ENCODE data around the gene SFXN5.
A peak's percentile ranks its signal among the peaks of the same experiment; 100 is the strongest.

SFXN5 gene

DNA sequence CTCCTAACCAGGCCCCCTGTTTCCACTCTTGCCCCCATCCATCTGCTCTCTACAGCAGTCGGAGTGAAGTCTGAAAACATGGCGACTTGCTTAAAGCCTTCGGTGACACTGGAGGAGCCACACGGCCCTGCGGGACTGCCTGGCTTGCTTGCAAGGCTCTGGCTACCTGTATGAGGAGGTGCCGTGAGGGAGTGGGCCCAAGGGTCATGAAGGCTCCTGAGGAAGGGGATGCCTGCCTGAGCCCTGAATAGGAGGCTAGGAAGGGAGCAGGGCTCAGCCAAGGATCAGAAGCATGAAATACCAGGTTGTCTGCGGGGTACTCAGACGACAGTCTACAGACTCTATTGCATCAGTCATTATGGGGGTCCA is 78.8 kb downstream of the SFXN5 start:
- DNase-seq, result no peak

DNA sequence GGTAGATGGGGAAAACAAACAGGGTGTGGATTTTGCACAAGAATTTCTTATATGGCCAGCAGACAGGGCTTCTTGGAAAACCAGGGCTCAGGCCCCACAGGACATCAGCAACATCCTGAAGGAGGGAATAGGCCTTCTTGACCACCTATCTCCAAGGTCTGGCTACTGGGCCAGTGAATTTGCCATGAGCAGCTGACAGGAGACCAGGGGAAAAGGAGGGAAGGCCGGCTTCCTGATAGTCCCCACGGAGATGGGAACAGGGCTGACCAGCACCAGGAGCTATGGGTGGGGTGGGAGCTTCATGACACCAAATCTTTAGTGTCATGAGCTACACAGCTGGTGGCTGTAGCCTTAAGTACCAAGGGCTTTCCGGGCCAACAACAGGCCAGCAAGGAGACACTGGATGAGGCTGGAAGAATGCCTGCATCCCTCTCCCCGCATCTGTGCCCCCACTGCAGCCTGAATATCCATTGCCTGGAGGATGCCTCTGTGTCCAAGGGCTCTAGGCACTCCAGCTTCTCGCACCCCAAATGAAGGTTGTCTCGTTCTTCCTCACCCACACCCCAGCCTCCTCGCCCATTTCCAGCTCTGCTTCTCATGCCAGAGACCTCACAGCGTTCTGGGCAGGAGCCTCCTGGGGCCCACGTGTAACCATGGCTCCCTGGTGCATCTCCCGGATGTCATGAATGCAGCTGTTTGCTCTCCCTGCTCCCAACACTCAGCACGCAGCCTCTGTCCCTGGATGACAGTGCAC is 79.4 kb downstream of the SFXN5 start:
- DNase-seq, result no peak

DNA sequence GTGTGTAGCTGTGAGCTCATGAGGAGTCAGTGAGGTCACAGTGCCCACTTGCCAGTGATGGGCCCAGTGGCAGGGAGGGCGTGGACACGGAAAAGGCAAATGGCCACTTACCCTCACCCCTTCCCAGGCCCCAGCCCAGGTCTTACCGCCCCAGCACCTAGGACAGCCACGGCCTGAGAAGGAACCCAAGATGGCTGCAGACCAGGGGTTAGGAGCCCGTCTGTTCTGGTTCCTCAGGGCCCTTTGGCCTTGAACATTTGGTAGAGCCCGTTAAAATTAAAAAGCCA is 80.1 kb downstream of the SFXN5 start:
- DNase-seq, result no peak

DNA sequence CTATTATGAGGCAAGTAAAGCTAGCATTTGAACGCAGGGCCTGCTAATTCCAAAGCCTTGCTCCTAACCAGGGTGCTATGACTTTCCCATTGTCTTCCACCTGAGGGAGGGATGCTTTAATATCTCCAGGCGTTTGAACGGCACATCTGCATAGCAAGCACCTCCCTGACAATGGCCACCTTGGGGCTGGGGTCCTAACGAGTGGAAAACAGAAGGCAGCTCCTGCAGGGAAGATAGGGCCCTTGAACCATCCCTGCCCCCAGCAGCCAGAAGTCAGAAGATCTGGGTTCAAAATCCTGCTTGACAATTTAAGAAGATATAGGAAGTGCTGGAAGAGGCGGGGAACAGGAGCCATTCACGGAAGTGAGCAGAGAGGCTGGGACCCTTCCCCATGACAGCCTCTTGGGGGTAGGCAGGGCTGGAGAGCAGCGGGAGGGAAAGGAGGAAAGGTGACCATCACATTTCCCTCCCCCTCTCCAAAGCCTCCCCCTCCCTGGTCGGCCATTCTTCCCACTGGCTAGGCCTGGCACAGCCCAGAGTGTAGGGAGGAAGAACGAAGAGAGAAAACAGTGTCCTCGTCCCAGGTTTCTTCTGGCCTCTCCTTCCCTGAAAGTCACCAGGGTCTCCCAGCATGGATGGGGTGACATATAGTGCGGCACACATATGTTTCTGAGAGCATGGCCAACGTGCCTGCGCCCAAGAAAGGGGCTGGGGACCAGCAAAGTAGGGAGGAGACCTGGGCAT is 80.6 kb downstream of the SFXN5 start:
- DNase-seq, result no peak

GRCh38 chr2:72989770-72990556 is 81.5 kb downstream of the SFXN5 start:
- DNase-seq, result no peak

- DNase-seq, result no peak
Observed at GRCh38 chr2:72988726-72989273, 82.7 kb downstream of the SFXN5 start.

GRCh38 chr2:72988041-72988440 is 83.5 kb downstream of the SFXN5 start:
- DNase-seq, result no peak

GRCh38 chr2:72985891-72986683 is 85.4 kb downstream of the SFXN5 start:
- no peak for DNase-seq

- DNase-seq, result no peak
Observed at GRCh38 chr2:72985136-72985535, 86.4 kb downstream of the SFXN5 start.

GRCh38 chr2:72984172-72984671 is 87.3 kb downstream of the SFXN5 start:
- peak; percentile 13 to 54 for DNase-seq

DNA sequence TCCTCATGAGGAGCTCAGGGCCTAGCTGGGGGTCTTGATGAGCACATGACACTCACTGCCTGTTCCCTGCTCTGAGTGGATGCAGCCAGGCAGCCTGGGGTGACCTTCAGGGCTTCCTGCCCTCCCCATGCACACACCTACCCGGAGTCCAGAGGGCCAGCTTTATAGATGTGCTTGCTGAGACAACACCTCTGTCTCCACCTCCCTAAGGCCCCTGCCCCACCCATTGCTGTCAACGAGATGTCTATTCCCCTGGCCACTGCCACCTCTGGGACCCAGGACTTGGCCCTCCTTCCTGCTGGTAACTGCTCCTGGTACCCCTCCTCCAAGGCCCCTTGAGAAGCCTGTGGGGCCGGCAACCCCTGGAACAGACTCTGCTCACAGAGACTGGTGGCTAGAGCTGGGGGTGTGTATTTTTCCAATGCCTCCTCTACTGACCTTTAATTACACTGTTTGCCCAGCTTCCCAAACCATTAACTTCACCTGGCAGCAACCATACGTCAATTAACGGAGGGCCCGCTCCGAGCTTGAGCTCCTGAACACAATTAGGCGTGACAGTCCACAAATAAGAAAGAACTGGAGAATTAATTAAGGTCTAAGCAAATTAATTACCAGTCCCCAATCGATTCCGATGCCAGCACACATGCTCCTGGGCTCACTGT is 87.9 kb downstream of the SFXN5 start:
- peak; percentile 23 to 55 for DNase-seq

- DNase-seq, result no peak
Observed at GRCh38 chr2:72982781-72983499, 88.6 kb downstream of the SFXN5 start.

DNA sequence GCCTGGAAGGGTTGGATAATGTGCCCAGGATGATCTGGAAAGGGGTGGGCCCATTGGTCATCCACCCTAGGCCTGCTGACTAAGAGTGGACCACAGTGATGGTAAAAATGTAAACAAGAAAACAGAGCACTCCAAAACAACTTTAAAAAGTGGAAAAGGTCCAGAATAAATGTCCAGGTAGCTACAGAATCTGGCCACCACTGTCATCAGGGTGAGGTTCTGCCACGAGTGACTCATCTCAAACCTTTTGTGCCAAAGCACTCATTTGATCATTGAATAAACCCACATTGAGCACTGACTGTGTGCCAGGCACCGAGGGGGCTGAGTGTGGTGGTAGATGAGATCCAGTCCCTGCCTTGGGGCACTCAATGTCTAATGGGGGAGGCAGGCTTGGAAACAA is 89.3 kb downstream of the SFXN5 start:
- DNase-seq, result no peak

DNA sequence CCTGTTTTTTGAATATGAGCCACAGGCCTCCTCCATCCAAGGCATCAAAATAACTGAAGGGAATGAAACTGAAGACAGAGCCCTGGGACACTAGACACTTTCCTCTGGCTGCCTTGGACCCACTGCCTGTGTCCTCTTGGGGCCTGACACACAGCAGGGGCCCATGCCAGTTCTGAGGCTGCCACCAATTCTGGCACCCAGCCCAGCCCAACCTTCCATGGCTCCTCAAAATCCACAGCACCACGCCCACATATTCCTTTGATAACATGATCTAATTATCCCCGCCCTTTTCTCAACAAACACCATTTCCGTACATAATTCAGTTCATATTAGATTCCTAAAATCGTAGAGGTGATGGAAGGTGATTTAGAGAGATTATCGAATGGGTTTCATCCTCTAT is 90.0 kb downstream of the SFXN5 start:
- DNase-seq, result no peak

- no peak for DNase-seq
Observed at GRCh38 chr2:72980535-72981217, 90.8 kb downstream of the SFXN5 start.

DNA sequence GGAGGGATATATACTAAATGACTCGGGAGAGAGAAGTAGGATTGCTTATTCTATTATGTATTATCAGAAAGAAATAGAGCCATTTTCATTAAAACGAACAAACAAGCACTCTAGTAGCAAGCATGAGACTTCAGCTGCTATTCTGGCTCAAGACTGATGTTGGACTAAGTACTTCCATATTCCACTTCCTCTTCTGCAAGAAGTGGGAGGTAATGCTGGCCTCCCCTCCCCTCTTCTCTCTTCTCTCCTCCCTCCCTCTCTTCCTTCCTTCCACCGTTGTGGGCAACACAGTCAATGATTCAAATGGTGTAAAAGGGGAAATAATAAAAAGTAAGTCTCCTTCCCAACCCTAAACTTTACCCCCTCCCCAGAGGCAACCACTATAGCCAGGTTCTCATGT is 91.6 kb downstream of the SFXN5 start:
- DNase-seq, result no peak

- no peak for DNase-seq
Observed at GRCh38 chr2:72975017-72975416, 96.5 kb downstream of the SFXN5 start.

DNA sequence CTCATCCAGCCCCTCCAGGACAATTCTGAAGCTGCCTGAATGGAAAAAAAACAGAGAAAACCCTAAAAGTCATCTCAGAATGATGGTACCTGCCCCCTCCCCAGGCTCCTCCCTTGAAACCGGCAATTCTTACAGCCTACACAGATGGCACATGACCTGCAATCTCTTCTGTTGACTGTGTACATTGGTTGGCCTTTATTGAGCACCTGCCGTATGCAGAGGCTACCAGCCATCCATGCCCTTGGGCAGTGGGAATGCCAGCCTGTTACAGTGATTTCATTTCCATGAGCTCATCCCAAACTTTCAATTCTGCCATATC is 97.1 kb downstream of the SFXN5 start:
- DNase-seq, result no peak

DNA sequence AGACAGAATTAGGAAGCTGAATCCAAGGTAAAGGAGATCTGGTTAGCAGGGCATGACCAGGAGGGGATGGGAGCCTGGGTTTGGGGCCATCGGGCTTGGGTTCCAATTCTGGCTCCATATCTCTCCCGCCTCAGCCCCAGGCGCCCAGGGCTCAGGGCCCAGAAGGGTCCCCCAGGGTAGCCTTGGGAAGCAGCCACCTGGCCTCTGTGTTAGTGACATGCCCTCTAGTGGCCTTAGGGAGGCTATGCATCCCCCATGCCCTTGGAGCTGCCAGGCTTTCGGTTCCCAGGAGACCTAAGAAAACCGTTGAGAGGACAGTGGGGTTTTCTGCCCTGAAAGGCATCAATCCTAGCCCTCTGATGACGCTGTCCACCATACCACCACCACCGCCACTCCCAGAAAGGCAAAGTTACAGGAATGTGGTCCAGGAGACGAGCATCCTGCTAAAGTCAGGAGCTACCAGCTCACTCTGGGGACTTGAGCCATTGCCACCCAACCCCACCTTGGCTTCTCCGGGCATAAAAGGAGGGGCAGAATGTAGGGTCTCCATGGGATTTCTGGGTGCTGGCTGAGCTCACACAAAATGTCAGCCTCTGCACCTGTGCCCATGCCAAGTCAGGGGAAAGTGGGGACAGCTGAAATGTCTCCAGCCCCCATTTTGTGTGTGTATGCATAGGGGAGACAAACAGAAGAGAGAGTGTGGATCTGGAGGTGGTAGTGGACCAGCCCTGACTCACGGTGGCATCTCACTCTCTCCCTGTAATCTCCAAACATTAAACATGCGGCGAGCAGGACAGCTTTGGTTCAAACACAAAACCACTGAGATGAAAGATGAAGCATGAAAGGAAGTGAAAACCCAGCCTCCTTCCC is 97.7 kb downstream of the SFXN5 start:
- DNase-seq, result peak; percentile 34 to 59

GRCh38 chr2:72973137-72973535 is 98.4 kb downstream of the SFXN5 start:
- DNase-seq, result no peak

Measured in SHP77 (cell line).